HG02588 (cell line): ENCODE measurements around the gene PKHD1.

Experiments
- ATAC-seq: cut with Tn5 transposase; IDR thresholded peaks from one replicate; pipeline ENCODE4 v1.9.1; 2021; ENCODE audit warnings: mild to moderate bottlenecking, moderate library complexity; ENCODE audit not compliant: unreplicated experiment

The PKHD1 gene

DNA sequence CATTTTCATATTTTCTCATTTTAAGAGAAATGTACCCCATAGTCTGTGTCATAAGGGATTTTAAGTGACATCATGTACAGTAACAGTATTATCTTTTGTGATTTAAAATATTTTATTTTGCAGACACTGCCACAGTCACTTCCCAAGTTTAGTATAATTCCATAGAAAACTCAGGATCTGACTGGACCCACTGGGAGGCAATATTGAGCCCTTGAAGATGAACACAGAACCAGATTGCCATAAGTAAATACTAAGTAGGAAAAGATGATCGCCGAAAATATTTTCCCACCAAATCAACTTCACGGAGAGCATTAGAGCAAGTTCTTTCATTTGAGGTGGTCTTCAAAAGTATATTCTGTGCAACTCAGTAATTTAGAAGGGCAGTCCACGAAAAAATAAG lies 17.6 kb upstream of the PKHD1 start:
- ATAC-seq, result no peak

- ATAC-seq, result no peak
These were observed 16.2 kb upstream of the PKHD1 start for GRCh38 chr6:52103623-52104022.

- no peak for ATAC-seq
These were observed 15.0 kb upstream of the PKHD1 start for GRCh38 chr6:52102405-52102804.

DNA sequence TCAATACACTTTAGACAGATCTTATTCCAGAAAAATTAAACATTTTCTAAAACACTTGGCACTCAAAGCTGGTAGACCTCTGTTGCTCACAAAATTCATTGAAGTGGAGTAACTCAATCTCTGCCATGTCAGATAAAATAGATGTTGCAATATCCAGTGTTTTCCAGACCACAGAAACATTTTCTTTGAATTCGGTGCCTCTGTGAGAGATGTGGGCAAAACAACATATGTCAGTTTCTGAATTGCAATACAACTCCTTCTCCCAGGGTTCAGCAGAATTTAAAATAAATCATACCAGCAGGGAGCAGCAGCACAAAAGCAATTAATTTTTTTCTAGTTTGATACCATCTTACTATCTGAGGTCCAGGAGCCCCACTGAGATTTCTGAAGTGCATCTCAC lies 11.3 kb upstream of the PKHD1 start:
- no peak for ATAC-seq

DNA sequence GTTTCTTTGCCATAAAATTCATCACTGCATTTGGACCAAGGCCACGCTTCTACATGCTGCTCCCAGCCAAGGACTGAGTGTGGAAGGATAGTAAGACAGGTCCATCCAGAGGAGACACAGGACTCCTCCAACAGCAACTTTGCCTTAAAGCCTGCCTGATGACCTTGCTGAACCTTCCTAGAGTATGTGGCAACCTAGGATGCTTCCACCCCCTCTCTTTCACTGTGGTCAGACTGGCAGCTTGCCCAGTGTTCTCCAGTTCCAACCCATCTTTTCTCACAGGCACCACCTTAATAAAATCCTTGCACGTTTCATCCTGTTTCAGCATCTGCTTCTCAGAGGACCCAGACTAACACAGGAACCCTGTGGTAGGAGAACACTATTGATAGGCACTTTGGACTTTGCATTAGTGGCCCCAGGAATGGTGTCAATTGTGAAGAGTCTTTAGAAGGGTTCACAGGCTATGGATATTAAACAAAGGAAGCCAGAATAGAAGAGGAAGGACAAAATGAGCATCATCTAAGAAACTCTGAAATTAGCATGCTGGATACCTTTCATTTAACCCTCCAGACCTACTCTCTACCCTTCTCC lies 2.4 kb upstream of the PKHD1 start:
- ATAC-seq, result no peak

DNA sequence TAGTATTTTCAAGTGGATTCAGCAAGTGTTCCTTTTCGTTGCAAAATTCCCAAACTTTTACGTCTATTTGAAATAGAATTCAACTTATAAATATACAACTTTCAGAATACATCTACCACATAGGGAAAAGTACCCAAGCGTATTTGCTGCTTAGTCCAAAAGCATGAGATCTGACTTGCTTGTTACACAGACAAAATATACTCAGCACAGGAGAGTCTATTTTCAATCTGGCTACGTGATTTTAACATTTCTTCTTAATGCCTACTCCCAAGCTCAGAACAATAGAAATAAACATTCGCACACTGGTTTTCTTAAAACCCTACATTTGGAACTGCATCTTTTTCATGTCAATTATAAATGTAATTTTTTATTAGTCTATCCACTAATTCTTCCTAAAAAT lies 672 bp downstream of the PKHD1 start:
- ATAC-seq, result no peak

- ATAC-seq, result no peak
These were observed 6.2 kb downstream of the PKHD1 start for GRCh38 chr6:52081237-52081636.

GRCh38 chr6:52077961-52078625 lies 9.3 kb downstream of the PKHD1 start:
- no peak for ATAC-seq

GRCh38 chr6:52077180-52077884 lies 10.1 kb downstream of the PKHD1 start:
- ATAC-seq, result no peak

DNA sequence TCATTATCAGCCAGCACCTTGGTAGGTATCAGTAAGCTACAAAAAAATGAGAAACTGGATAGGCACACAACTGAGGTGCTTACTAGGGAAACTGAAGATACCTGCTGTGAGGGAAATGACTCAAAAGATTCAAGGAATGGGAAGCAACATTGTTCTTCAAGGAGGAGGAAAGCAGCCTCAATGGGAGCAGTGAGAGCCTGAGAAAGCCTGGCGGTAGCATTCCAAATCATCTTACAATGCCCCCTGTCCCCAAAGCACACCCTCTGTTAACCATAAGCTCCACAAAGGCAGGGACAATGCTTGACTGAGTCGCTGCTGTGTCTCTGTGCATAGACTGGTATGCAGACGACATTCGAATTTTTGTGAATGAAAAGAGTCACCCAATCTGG lies 10.6 kb downstream of the PKHD1 start:
- no peak for ATAC-seq

DNA sequence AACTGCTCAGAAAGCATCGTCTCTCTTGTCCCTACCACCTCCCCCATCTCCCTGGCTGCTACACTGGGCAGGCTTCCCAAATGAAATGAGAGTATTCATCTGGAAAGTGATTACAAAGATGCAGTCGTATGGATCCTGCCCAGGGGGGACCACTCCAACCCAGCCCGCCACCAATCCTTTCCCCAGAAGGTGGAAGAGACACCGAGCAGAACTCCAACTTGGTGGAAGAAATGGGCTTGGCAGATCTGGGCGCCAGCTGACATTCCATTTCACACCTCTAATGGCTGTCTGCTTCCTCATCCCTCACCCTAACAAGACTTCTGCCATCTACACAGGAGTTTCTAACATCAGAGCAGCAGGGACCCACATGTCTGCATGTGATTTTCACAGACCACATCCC lies 12.7 kb downstream of the PKHD1 start:
- no peak for ATAC-seq

DNA sequence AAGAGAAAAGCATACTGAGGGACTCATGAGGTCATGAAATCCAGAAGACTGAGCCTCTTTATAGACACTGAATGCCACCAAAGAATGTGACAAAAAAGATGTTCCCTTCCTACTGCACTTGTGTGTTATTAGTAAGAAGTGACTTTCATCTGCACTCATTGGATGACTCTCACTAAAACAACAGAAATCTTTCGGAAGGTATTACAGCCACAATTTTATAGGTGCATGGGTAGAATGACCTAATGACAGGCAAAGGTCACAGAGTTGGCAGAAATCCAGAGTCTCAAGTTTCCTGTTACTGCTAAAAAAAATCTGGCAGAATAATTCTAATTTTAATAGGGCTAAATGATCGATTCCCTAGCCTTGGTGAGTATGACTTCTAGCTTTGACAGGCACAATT lies 13.3 kb downstream of the PKHD1 start:
- no peak for ATAC-seq

GRCh38 chr6:52065621-52066020 lies 21.8 kb downstream of the PKHD1 start:
- no peak for ATAC-seq

- peak; percentile 97 for ATAC-seq
These were observed 23.6 kb downstream of the PKHD1 start for GRCh38 chr6:52063584-52064344.

DNA sequence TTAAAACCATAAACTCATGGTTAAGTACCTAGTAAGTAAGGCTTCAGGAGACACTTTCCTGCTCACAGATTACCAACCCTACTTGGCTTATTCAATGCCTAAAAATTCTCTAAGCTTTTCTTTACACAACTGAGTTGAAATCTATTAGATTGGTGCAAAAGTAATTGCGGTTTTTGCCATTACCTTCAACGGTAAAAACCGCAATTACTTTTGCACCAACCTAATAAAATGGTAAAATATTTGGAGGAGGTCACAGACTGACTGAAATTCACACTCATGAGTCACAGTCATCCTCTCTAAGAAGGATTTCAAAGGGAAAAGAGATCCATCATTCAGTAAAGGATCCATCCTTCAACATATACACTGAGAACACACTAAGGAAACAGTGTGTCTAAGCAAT lies 25.9 kb downstream of the PKHD1 start:
- ATAC-seq, result no peak

DNA sequence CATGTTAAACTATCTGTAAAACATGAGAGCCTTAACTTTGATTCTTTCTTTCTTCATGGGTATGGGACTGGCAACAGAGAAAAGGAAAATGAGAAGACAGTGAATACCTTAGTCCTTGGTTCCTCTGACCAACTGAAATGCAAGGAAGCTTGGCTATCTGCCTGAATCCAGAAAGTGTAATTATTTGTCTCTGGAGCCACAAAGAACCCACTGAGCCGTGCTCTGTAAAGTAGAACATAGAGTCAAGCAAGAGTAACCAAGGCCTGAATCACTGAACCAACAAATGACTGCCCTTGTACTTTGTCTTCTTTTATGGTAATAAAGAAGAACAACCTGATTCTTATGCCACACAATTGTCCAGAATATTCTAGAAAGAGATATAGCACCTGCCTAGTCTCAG lies 27.6 kb downstream of the PKHD1 start:
- no peak for ATAC-seq

DNA sequence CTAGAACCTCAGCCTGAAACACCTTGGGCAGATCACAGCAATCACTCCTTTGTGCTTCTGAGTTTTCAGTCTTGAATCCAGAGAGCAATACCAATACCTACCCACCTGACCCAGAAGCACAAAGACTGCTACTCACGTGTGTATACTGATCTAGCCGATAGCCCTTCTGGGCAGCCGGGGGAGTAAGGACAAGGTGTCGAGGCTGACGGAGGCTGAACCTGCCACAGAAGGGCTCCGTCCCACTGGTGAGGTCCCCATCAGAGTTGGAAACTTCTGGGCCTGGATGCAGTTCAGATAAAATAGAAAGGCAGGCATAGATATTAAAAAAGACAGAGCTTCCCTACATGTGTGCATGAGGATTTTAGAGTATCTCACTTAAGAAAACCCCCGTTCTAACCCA lies 32.0 kb downstream of the PKHD1 start:
- no peak for ATAC-seq

GRCh38 chr6:52053038-52053695 lies 34.2 kb downstream of the PKHD1 start:
- no peak for ATAC-seq

DNA sequence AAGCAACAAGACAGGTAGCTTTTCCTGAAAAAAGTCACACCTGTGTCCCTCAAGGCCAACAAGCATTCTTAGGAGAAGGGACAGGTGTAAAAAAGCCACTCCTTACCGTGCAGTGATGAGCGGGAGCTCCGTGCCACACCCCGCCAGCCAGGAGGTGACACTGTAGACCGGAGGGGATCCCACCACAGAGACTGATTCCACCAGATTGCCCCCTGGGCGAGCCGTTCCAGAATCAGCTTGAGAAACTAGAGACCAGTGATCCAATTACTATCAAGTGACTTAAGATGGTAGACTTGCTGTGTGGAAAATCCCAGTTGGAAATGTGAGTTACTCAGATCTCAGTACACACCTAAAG lies 37.4 kb downstream of the PKHD1 start:
- ATAC-seq, result no peak

- ATAC-seq, result no peak
These were observed 38.0 kb downstream of the PKHD1 start for GRCh38 chr6:52049252-52050050.
